HL-60 (cell line): ENCODE measurements around the gene PHKG2.

ENCODE experiments used
- DNase-seq, 2 experiments: peaks; one replicate each; pipeline ENCODE4 v3.0.0-alpha.2; 2010 to 2020; ENCODE audit warnings: low read depth in 1 of 2, low spot score in 1 of 2
- H3K27ac ChIP-seq: fragments of 250-450 bp; sonication (Bioruptor Pico); replicated peaks from 2 replicates; pipeline ENCODE4 v1.5.1; 2020; ENCODE audit warnings: mild to moderate bottlenecking, moderate library complexity
- H3K27me3 ChIP-seq: fragments of 250-450 bp; sonication (Bioruptor Pico); 2 replicates; pipeline ENCODE4 v1.5.1; 2021; ENCODE audit warnings: mild to moderate bottlenecking, moderate library complexity; ENCODE audit not compliant: insufficient read depth, poor library complexity, severe bottlenecking
- H3K4me3 ChIP-seq: replicated peaks from 2 replicates; pipeline ENCODE4 v1.5.1; 2011; ENCODE audit warnings: mild to moderate bottlenecking, control low read depth, low read length; ENCODE audit not compliant: insufficient read depth
- CTCF ChIP-seq: IDR thresholded peaks from one replicate; pipeline ENCODE4 v1.5.1; 2011; ENCODE audit warnings: low read length, control low read depth, inconsistent platforms; ENCODE audit not compliant: insufficient read depth
- GABPA ChIP-seq: IDR thresholded peaks from 2 replicates; pipeline ENCODE4 v1.6.1; 2012; ENCODE audit warnings: low read depth
- POLR2AphosphoS5 ChIP-seq: IDR thresholded peaks from 2 replicates; pipeline ENCODE4 v1.6.1; 2012; ENCODE audit warnings: low read depth
- REST ChIP-seq: IDR thresholded peaks from 2 replicates; pipeline ENCODE4 v1.6.1; 2012; ENCODE audit warnings: low read depth; ENCODE audit not compliant: insufficient replicate concordance
- SPI1 ChIP-seq: IDR thresholded peaks from 2 replicates; pipeline ENCODE4 v1.6.1; 2012; ENCODE audit warnings: low read depth, mild to moderate bottlenecking, borderline replicate concordance

Gene PHKG2

GRCh38 chr16:30758988-30759491, 10.8 kb downstream of the PHKG2 start:
- peak; percentile 54 to 94 for DNase-seq

GRCh38 chr16:30760001-30760559, 11.9 kb downstream of the PHKG2 start:
- Histone ChIP-seq H3K27me3 (no peaks in the 10 kb centered on the region), H3K27ac (peak overlapping the region; percentile 96), H3K4me3 (peak overlapping the region; percentile 89)
- DNase-seq: peak in 1 of 2 experiments; percentile 65
- TF ChIP-seq POLR2AphosphoS5 (0 out of 2 replicates have a peak, but pooled peaks have one; percentile 7), SPI1 (no peak), GABPA (no peak), REST (no peak), CTCF (no peak)

More at GRCh38 chr16:30758988-30759491, 10.8 kb downstream of the PHKG2 start:
- no peaks in the 10 kb centered on the region for H3K27me3 ChIP-seq
- TF ChIP-seq POLR2AphosphoS5: peak; percentile 87
- TF ChIP-seq SPI1: peak; percentile 82; the same call in 1 of the 2 replicates
- peak; percentile 27 for TF ChIP-seq REST
- no peak; the same call in 1 of the 2 replicates for TF ChIP-seq GABPA
- H3K27ac ChIP-seq: peak overlapping the region; percentile 96
- no peak overlapping the region for H3K4me3 ChIP-seq

- TF ChIP-seq REST (no peak), SPI1 (no peak), GABPA (no peak), CTCF (no peak), POLR2AphosphoS5 (no peak; the same call in 1 of the 2 replicates)
- H3K4me3 ChIP-seq: peak overlapping the region; percentile 89
- DNase-seq: peak in 1 of 2 experiments; percentile 65
- peak overlapping the region; percentile 96 for H3K27ac ChIP-seq
- no peaks in the 10 kb centered on the region for H3K27me3 ChIP-seq
These were observed 12.6 kb downstream of the PHKG2 start for GRCh38 chr16:30760577-30761426.
